Endothelial cell of hepatic sinusoid (primary cell): Measurements from ENCODE around the gene ABCG5.

Experiments used
- in situ Hi-C: cut with HindIII; loops from 2 replicates; pipeline ENCODE4 v1.10.0; 2017; ENCODE audit warnings: low sequenced_read_pairs

The ABCG5 gene

GRCh38 chr2:43763091-43763490, 75.5 kb downstream of the ABCG5 start:
- in situ Hi-C loops = no loop called here
